GM12891 (cell line): ENCODE data around the gene CCBE1.

ENCODE experiments used
- POLR2A ChIP-seq: IDR thresholded peaks from 2 replicates; pipeline ENCODE4 v1.6.1; 2011; ENCODE audit warnings: low read depth, low read length, control low read depth
- POLR2AphosphoS5 ChIP-seq: IDR thresholded peaks from 2 replicates; pipeline ENCODE4 v1.6.1; 2011; ENCODE audit warnings: low read depth, low read length, control low read depth

DNA sequence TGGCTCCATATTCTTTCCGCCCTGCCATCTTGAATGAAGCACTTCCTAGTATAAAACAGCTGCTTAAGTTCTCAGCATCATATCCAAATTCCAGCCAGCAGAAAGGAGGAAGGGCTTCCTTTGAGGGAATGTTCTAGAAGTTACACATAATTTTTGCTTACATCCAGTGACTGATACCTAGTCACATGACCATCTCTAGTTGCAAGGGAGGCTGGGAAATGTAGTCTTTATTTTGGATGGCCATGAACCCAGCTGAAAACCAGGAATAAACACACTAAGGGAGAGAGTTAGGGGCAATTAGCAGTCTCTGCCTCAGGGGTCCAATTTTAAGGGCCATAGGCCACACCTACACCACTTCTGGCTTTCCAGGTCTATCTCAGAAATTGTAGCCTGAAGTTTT lies 280.4 kb downstream of the CCBE1 start:
- TF ChIP-seq POLR2AphosphoS5 (no peak), POLR2A (no peak)
